SU-DHL-6 (cell line): ENCODE measurements around the gene PDSS1.
"Not testable (repeated sequence)": the region's sequence is repeated elsewhere in the genome, so short reads cannot be mapped to it uniquely, and the experiment has no call there.

Source experiments
- H2AFZ ChIP-seq: fragments of 200-600 bp; sonication (generic); 2 replicates; pipeline ENCODE4 v1.6.1; 2014; ENCODE audit warnings: low read depth, mild to moderate bottlenecking, moderate library complexity, mixed read lengths, antibody characterized with exemption, low read length; ENCODE audit not compliant: severe bottlenecking
- H3F3A ChIP-seq: fragments of 200-600 bp; shearing (Covaris generic); 2 replicates; pipeline ENCODE4 v1.6.0; 2016; ENCODE audit warnings: antibody characterized with exemption, mild to moderate bottlenecking; ENCODE audit not compliant: insufficient read depth
- H3K27ac ChIP-seq: fragments of 200-600 bp; sonication (generic); 2 replicates; pipeline ENCODE4 v1.5.1; 2016; ENCODE audit warnings: low read depth, mild to moderate bottlenecking, low read length, moderate library complexity, mixed read lengths
- H3K27me3 ChIP-seq: fragments of 200-600 bp; sonication (generic), shearing (Covaris generic); 2 replicates; pipeline ENCODE4 v1.6.0; 2014; ENCODE audit warnings: mild to moderate bottlenecking, low read length
- H3K36me3 ChIP-seq: fragments of 200-600 bp; sonication (generic); 2 replicates; pipeline ENCODE4 v1.6.1; 2014; ENCODE audit warnings: mild to moderate bottlenecking, low read length, mixed read lengths
- H3K4me2 ChIP-seq: fragments of 300-600, 200-600 bp; shearing (Covaris generic), sonication (generic); 2 replicates; pipeline ENCODE4 v1.6.0; 2014; ENCODE audit warnings: low read length, low read depth, mild to moderate bottlenecking; ENCODE audit not compliant: poor library complexity, severe bottlenecking
- H3K4me3 ChIP-seq: fragments of 200-600 bp; sonication (generic); 2 replicates; pipeline ENCODE4 v1.5.1; 2014; ENCODE audit warnings: antibody characterized with exemption, low read length, mild to moderate bottlenecking, mixed read lengths; ENCODE audit not compliant: insufficient read depth, poor library complexity, severe bottlenecking
- H3K79me2 ChIP-seq: fragments of 200-600 bp; sonication (generic); 2 replicates; pipeline ENCODE4 v1.6.1; 2014; ENCODE audit warnings: mild to moderate bottlenecking, low read length, moderate library complexity; ENCODE audit not compliant: insufficient read depth
- H3K9ac ChIP-seq: fragments of 200-600 bp; sonication (generic); 2 replicates; pipeline ENCODE4 v1.7.0; 2014; ENCODE audit warnings: mild to moderate bottlenecking, low read length
- H3K9me2 ChIP-seq: fragments of 200-600 bp; sonication (generic); replicated peaks from 2 replicates; pipeline ENCODE4 v1.6.1; 2014; ENCODE audit warnings: low read length; ENCODE audit not compliant: insufficient read depth
- H3K9me3 ChIP-seq: fragments of 200-600 bp; sonication (generic); 2 replicates; pipeline ENCODE4 v1.6.1; 2014; ENCODE audit warnings: low read length, mixed read lengths; ENCODE audit not compliant: insufficient read depth
- H4K20me1 ChIP-seq: fragments of 200-600 bp; sonication (generic); 2 replicates; pipeline ENCODE4 v1.6.1; 2014; ENCODE audit warnings: low read depth, mild to moderate bottlenecking, antibody characterized with exemption, low read length, moderate library complexity, mixed read lengths
- EZH2phosphoT487 ChIP-seq: fragments of 200-600 bp; sonication (generic), shearing (Covaris generic); conservative IDR thresholded peaks from 2 replicates; pipeline ENCODE4 v1.6.1; 2018; ENCODE audit warnings: mild to moderate bottlenecking, antibody characterized with exemption, low read length, moderate library complexity, mixed read lengths
- TF ChIP-seq, protein P1 (sequence below): fragments of 200-600 bp; sonication (generic); IDR thresholded peaks from one replicate; pipeline ENCODE4 v1.5.1; 2017; ENCODE audit warnings: antibody characterized with exemption, mild to moderate bottlenecking, low read length, moderate library complexity; ENCODE audit not compliant: insufficient read depth, poor library complexity, severe bottlenecking

Gene PDSS1

GRCh38 chr10:26685441-26685840 lies 12.1 kb upstream of the PDSS1 start:
- no peaks in the 10 kb centered on the region for H3F3A ChIP-seq
- H3K27ac ChIP-seq: no peak overlapping the region
- no peaks in the 10 kb centered on the region for H3K9me2 ChIP-seq
- TF ChIP-seq, protein P1, sequence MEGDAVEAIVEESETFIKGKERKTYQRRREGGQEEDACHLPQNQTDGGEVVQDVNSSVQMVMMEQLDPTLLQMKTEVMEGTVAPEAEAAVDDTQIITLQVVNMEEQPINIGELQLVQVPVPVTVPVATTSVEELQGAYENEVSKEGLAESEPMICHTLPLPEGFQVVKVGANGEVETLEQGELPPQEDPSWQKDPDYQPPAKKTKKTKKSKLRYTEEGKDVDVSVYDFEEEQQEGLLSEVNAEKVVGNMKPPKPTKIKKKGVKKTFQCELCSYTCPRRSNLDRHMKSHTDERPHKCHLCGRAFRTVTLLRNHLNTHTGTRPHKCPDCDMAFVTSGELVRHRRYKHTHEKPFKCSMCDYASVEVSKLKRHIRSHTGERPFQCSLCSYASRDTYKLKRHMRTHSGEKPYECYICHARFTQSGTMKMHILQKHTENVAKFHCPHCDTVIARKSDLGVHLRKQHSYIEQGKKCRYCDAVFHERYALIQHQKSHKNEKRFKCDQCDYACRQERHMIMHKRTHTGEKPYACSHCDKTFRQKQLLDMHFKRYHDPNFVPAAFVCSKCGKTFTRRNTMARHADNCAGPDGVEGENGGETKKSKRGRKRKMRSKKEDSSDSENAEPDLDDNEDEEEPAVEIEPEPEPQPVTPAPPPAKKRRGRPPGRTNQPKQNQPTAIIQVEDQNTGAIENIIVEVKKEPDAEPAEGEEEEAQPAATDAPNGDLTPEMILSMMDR: no peak
- TF ChIP-seq EZH2phosphoT487: no peak
- no peaks in the 10 kb centered on the region for H4K20me1 ChIP-seq
- H3K36me3 ChIP-seq: no peaks in the 10 kb centered on the region
- H3K9ac ChIP-seq: no peak overlapping the region
- no peak overlapping the region for H2AFZ ChIP-seq
- H3K79me2 ChIP-seq: no peaks in the 10 kb centered on the region
- no peaks in the 10 kb centered on the region for H3K9me3 ChIP-seq
- no peak overlapping the region for H3K4me3 ChIP-seq
- H3K4me2 ChIP-seq: no peak overlapping the region
- no peaks in the 10 kb centered on the region for H3K27me3 ChIP-seq

DNA sequence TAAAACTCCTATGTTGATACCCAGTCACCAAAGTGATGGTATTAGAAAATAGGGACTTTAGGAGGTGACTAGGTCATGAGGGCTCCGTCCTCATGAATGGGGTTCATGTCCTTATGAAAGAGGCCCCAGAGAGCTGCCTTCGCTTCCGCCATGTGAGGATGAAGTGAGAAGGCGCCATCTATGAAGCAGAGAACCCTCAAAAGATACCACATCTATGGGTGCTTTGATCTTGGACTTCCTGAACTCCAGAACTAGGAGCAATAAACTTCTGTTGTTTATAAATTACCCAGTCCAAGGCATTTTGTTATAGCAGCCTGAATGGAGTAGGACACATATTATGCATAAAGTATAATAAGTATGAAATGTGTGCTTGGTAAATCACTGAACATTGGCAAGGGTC lies 8.1 kb upstream of the PDSS1 start:
- H3F3A ChIP-seq: no peaks in the 10 kb centered on the region
- H3K4me3 ChIP-seq: no peak overlapping the region
- H3K36me3 ChIP-seq: no peaks in the 10 kb centered on the region
- H3K9ac ChIP-seq: no peak overlapping the region
- H4K20me1 ChIP-seq: no peaks in the 10 kb centered on the region
- H2AFZ ChIP-seq: no peak overlapping the region
- H3K27me3 ChIP-seq: no peaks in the 10 kb centered on the region
- H3K27ac ChIP-seq: no peak overlapping the region
- no peaks in the 10 kb centered on the region for H3K79me2 ChIP-seq
- no peaks in the 10 kb centered on the region for H3K9me3 ChIP-seq
- no peak overlapping the region for H3K4me2 ChIP-seq
- no peaks in the 10 kb centered on the region for H3K9me2 ChIP-seq
- TF ChIP-seq, protein P1: no peak

DNA sequence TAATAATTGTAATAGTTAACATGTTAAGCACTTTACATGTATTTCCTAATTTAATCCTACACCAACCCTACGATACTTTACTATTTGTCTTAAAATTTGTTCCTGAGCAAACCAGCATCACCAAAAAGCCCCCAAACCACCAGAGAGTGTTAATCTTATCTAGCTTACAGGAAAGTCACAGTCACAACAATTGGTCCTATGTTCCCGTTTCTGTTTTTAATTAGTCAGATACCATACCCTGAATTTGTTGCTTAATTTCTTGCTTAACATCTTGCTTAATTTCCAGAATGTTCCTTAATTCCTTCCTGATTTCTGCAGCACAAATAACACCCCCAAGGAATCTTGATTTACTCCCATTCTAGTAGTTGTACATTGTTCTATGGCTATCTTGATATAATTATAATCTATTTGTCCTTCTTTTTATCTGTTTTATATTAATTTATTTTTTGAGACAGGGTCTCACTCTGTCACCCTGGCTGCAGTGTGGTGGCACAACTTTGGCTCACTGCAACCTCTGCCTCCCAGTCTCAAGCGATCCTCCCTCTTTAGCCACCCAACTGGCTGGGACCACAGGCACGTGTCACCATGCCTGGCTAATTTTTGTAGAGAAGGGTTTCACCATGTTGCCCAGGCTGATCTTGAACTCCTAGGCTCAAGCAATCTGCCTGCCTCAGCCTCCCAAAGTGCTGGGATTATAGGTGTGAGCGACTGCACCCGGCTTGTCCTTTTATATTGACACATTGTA lies 6.6 kb upstream of the PDSS1 start:
- TF ChIP-seq EZH2phosphoT487: no peak
- TF ChIP-seq, protein P1: no peak
- Histone ChIP-seq H2AFZ (no peak overlapping the region), H3K4me3 (no peak overlapping the region), H3K27me3 (no peaks in the 10 kb centered on the region), H3K79me2 (no peaks in the 10 kb centered on the region), H3K9me2 (no peaks in the 10 kb centered on the region), H3F3A (no peaks in the 10 kb centered on the region), H4K20me1 (no peaks in the 10 kb centered on the region), H3K9me3 (no peaks in the 10 kb centered on the region), H3K27ac (no peak overlapping the region), H3K36me3 (no peaks in the 10 kb centered on the region), H3K4me2 (no peak overlapping the region), H3K9ac (no peak overlapping the region)

DNA sequence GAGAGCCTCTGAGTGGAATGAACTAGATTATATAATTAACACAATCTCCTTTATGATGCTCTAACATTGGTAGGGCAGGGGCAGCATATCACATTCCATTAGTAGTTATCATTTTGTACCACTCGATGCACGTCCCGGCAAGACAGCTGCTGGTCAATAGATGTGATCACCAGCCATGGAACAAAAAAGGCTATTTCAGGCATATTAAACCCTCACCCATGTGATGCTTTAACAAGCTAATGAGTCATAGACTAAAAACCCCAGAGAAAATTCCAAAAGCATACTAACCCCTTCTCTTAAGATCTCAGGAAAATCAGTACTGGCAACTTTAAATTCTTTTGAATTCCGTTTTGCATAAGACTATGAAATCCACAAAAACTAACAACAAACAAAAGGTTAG lies 3.0 kb upstream of the PDSS1 start:
- not testable (repeated sequence) for H4K20me1 ChIP-seq, H3K4me2 ChIP-seq, H3K9me3 ChIP-seq, H3F3A ChIP-seq, H3K9me2 ChIP-seq, H3K27ac ChIP-seq, H3K4me3 ChIP-seq, H3K27me3 ChIP-seq, H2AFZ ChIP-seq, H3K9ac ChIP-seq, H3K36me3 ChIP-seq
- peaks cover 21% of the 10 kb centered on the region for H3K79me2 ChIP-seq
